GM12874 (cell line): ENCODE measurements around the gene ART3.

Source experiments
- TF ChIP-seq, protein P1 (sequence below): IDR thresholded peaks from 2 replicates; pipeline ENCODE4 v1.5.1; 2011; ENCODE audit warnings: low read depth, mild to moderate bottlenecking, control low read depth, low read length, moderate library complexity; ENCODE audit not compliant: insufficient read depth

Gene ART3

DNA sequence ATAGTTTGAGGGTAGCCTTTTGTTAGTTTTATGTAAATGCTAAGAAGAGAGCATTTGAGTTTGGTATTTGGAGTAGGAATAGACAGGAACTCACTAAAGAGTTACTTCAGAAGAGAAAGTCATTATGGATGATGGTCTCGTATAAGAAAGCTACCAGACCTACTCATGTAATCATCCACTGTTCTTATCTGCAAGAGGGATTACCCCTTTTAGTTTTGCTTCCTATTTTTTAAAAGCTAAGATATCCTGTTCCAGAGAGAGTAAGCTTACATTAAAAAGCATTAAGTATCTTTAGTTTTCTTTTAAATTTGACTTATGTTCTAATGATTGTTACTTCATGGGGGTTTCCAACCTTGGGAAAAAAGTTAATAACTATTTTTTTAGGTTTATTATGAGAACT, 12.5 kb upstream of the ART3 start:
- TF ChIP-seq, protein P1, sequence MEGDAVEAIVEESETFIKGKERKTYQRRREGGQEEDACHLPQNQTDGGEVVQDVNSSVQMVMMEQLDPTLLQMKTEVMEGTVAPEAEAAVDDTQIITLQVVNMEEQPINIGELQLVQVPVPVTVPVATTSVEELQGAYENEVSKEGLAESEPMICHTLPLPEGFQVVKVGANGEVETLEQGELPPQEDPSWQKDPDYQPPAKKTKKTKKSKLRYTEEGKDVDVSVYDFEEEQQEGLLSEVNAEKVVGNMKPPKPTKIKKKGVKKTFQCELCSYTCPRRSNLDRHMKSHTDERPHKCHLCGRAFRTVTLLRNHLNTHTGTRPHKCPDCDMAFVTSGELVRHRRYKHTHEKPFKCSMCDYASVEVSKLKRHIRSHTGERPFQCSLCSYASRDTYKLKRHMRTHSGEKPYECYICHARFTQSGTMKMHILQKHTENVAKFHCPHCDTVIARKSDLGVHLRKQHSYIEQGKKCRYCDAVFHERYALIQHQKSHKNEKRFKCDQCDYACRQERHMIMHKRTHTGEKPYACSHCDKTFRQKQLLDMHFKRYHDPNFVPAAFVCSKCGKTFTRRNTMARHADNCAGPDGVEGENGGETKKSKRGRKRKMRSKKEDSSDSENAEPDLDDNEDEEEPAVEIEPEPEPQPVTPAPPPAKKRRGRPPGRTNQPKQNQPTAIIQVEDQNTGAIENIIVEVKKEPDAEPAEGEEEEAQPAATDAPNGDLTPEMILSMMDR: no peak

DNA sequence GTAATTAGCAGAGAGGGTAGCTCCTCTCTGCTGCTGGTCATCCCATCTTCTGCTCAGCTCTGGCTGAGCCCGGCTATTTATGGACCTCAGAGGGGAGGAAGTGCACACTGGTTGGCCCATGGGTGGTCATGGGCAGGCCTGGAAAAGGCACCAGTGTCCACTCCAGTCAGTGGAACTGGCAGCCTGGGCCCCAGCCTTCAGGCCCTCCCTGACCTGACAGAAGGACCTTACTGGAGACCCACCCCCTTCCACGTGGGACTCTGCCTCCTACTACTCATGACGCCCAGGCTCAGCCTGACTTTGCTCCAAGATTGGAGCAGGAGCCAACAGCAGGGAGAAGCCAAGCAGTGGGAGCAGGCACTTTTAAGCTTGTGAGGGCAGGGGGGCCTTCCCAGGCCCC, 8.0 kb upstream of the ART3 start:
- TF ChIP-seq, protein P1: no peak

GRCh38 chr4:76067652-76068286, 6.7 kb upstream of the ART3 start:
- TF ChIP-seq, protein P1: peak; percentile 69

- TF ChIP-seq, protein P1: no peak
These were observed 1.7 kb upstream of the ART3 start for GRCh38 chr4:76072760-76073159.

DNA sequence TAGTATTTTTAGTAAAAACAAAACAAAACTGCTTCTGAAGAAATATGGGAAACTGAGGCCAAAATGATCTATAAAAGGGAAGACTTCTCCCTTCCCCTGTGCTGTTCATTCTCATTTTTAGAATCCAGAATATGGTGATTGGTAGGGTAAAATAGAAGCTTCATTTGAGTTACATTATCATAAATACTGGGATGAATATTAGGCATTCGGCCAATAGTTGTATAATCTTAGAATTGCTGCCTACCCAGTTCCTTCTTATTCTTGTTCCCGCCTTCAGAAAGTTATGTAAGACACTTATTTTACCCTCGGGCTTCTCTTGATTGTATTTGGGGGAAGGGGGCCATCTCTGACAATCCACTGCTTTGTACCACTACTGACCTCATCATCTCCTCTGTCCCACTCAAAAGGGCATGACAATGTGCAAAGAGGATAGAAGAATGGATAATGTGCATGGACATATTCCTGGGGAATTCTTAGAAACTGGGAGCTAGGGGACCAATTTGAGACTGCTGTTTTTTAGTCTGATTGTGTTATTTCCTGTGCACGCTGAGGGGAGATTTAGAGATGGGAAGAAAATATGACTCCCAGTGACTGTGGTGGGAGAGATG, 588 bp downstream of the ART3 start:
- TF ChIP-seq, protein P1: no peak

GRCh38 chr4:76078033-76078613, 3.6 kb downstream of the ART3 start:
- TF ChIP-seq, protein P1: no peak

GRCh38 chr4:76083386-76083988, 9.0 kb downstream of the ART3 start:
- TF ChIP-seq, protein P1: no peak
